ENCODE data around the gene PRR5L. TPM values are rescaled to one million over a fixed set of nuclear protein-coding genes. Genes with fewer than 3 reads are reported as not detected.

Gene PRR5L
- total RNA-seq, 2 donors from 2014 or later = 3.2 to 11.8 TPM

- DNase-seq (ENCODE audit: low spot score) (no peak), ATAC-seq (ENCODE audit: insufficient number of reproducible peaks, low FRiP score, low read depth) (no peak)
- H3K36me3 ChIP-seq = no peaks in the 10 kb centered on the region
- H3K4me3 ChIP-seq = no peak overlapping the region
- H3K4me1 ChIP-seq (ENCODE audit: control insufficient read depth in 1 of 2, low read depth in 2 of 2) = peaks cover 0 to 6% of the 10 kb centered on the region in 2 donors
- no peaks in the 10 kb centered on the region for H3K27me3 ChIP-seq (replicated peaks; ENCODE audit: insufficient read depth)
- H3K27ac ChIP-seq = no peak overlapping the region
- no peaks in the 10 kb centered on the region for H3K9me3 ChIP-seq
- TF ChIP-seq CTCF (IDR thresholded peaks at IDR 0.05) = no peak
These were observed 62.3 kb downstream of the PRR5L start for GRCh38 chr11:36358436-36358835.

- Histone ChIP-seq H3K9me3 (no peaks in the 10 kb centered on the region), H3K4me1 (ENCODE audit: control insufficient read depth in 1 of 2, low read depth in 2 of 2) (peaks cover 0 to 6% of the 10 kb centered on the region in 2 donors), H3K4me3 (no peak overlapping the region), H3K36me3 (no peaks in the 10 kb centered on the region), H3K27ac (no peak overlapping the region), H3K27me3 (replicated peaks; ENCODE audit: insufficient read depth) (no peaks in the 10 kb centered on the region)
- no peak for TF ChIP-seq CTCF (IDR thresholded peaks at IDR 0.05)
- ATAC-seq (ENCODE audit: insufficient number of reproducible peaks, low FRiP score, low read depth) = no peak
- no peak for DNase-seq (ENCODE audit: low spot score)
These were observed 64.2 kb downstream of the PRR5L start for GRCh38 chr11:36360318-36360717.

- Histone ChIP-seq H3K9me3 (no peaks in the 10 kb centered on the region), H3K27ac (no peak overlapping the region), H3K27me3 (replicated peaks; ENCODE audit: insufficient read depth) (no peaks in the 10 kb centered on the region), H3K36me3 (no peaks in the 10 kb centered on the region), H3K4me3 (no peak overlapping the region), H3K4me1 (ENCODE audit: control insufficient read depth in 1 of 2, low read depth in 2 of 2) (peaks cover 0 to 6% of the 10 kb centered on the region in 2 donors)
- no peak for TF ChIP-seq CTCF (IDR thresholded peaks at IDR 0.05)
- DNase-seq (ENCODE audit: low spot score) (no peak), ATAC-seq (ENCODE audit: insufficient number of reproducible peaks, low FRiP score, low read depth) (no peak)
These were observed 64.8 kb downstream of the PRR5L start for GRCh38 chr11:36360826-36361415.

- Histone ChIP-seq H3K4me1 (ENCODE audit: control insufficient read depth in 1 of 2, low read depth in 2 of 2) (peaks cover 0 to 6% of the 10 kb centered on the region in 2 donors), H3K27ac (no peak overlapping the region), H3K27me3 (replicated peaks; ENCODE audit: insufficient read depth) (no peaks in the 10 kb centered on the region), H3K4me3 (peak overlapping the region; percentile 58), H3K9me3 (no peaks in the 10 kb centered on the region), H3K36me3 (no peaks in the 10 kb centered on the region)
- ATAC-seq (ENCODE audit: insufficient number of reproducible peaks, low FRiP score, low read depth) (no peak), DNase-seq (ENCODE audit: low spot score) (no peak)
- TF ChIP-seq CTCF (IDR thresholded peaks at IDR 0.05) = no peak
These were observed 65.4 kb downstream of the PRR5L start for GRCh38 chr11:36361472-36361871.

GRCh38 chr11:36361901-36362391, 65.9 kb downstream of the PRR5L start:
- no peak for ATAC-seq (ENCODE audit: insufficient number of reproducible peaks, low FRiP score, low read depth)
- no peaks in the 10 kb centered on the region for H3K27me3 ChIP-seq (replicated peaks; ENCODE audit: insufficient read depth)
- H3K27ac ChIP-seq = no peak overlapping the region
- peak overlapping the region; percentile 58 for H3K4me3 ChIP-seq
- H3K9me3 ChIP-seq = no peaks in the 10 kb centered on the region
- no peak for DNase-seq (ENCODE audit: low spot score)
- H3K36me3 ChIP-seq = no peaks in the 10 kb centered on the region
- no peak for TF ChIP-seq CTCF (IDR thresholded peaks at IDR 0.05)
- peaks cover 0 to 6% of the 10 kb centered on the region in 2 donors for H3K4me1 ChIP-seq (ENCODE audit: control insufficient read depth in 1 of 2, low read depth in 2 of 2)

Measured in thoracic aorta (tissue), 2 donors.